CD4-positive, alpha-beta memory T cell (primary cell): ENCODE results near the gene GOLGA6L2. TPM values are rescaled to one million over a fixed set of nuclear protein-coding genes. Genes with fewer than 3 reads are reported as not detected.
"Not testable (repeated sequence)": the region's sequence is repeated elsewhere in the genome, so short reads cannot be mapped to it uniquely, and the experiment has no call there.

ENCODE experiments used
- CTCF ChIA-PET: fragments of 350-600 bp; sonication (Branson Sonifier 250); formaldehyde crosslinking; loops from one replicate; lab custom pipeline; 2021; ENCODE audit warnings: inconsistent platforms; ENCODE audit not compliant: partially characterized antibody; lab: Charles Lee
- POLR2A ChIA-PET: fragments of 350-600 bp; sonication (Branson Sonifier 250); formaldehyde crosslinking; loops from one replicate; lab custom pipeline; 2021; ENCODE audit not compliant: partially characterized antibody; lab: Charles Lee
- DNase-seq, 5 donors: peaks; one replicate each; pipeline versions ENCODE4 v3.0.0 to v3.0.0-alpha.2; 2020 to 2022; ENCODE audit warnings: mixed read lengths in 1 of 5
- H3K27ac ChIP-seq: one replicate; pipeline ENCODE4 v1.7.0; 2013; ENCODE audit warnings: low read depth, low read length
- H3K27me3 ChIP-seq: 2 replicates; pipeline ENCODE4 v1.7.0; 2013; ENCODE audit warnings: mild to moderate bottlenecking, low read length, moderate library complexity; ENCODE audit not compliant: insufficient read depth
- H3K36me3 ChIP-seq: 2 replicates; pipeline ENCODE4 v1.7.0; 2013; ENCODE audit warnings: mild to moderate bottlenecking, low read length, moderate library complexity; ENCODE audit not compliant: insufficient read depth
- H3K4me1 ChIP-seq: 2 replicates; pipeline ENCODE4 v1.7.0; 2013; ENCODE audit warnings: mild to moderate bottlenecking, low read length, moderate library complexity; ENCODE audit not compliant: insufficient read depth
- H3K4me3 ChIP-seq, 2 donors: one replicate each; pipeline ENCODE4 v1.7.0; 2013; ENCODE audit warnings: low read length in 2 of 2, mild to moderate bottlenecking in 1 of 2
- H3K9me3 ChIP-seq, 2 donors: one replicate each; pipeline ENCODE4 v1.7.0; 2013; ENCODE audit warnings: low read length in 2 of 2, control low read depth in 1 of 2; ENCODE audit not compliant: control insufficient read depth in 1 of 2
- H3K27ac Mint-ChIP-seq, 7 donors: one replicate each; pipeline ENCODE4 v1.8.0; 2020 to 2021; ENCODE audit warnings: mixed read lengths in 7 of 7, mild to moderate bottlenecking in 6 of 7, inconsistent platforms in 3 of 7, moderate library complexity in 3 of 7
- H3K27me3 Mint-ChIP-seq, 2 donors: one replicate each; pipeline ENCODE4 v1.8.0; 2020 to 2021; ENCODE audit warnings: mixed read lengths in 2 of 2
- H3K36me3 Mint-ChIP-seq, 2 donors: one replicate each; pipeline ENCODE4 v1.8.0; 2020 to 2021; ENCODE audit warnings: mixed read lengths in 2 of 2, inconsistent platforms in 1 of 2, mild to moderate bottlenecking in 1 of 2
- H3K4me1 Mint-ChIP-seq, 4 donors: one replicate each; pipeline ENCODE4 v1.8.0; 2020 to 2021; ENCODE audit warnings: mixed read lengths in 4 of 4, mild to moderate bottlenecking in 1 of 4
- H3K4me3 Mint-ChIP-seq, 8 donors: one replicate each; pipeline ENCODE4 v1.8.0; 2020 to 2021; ENCODE audit warnings: mixed read lengths in 8 of 8, mild to moderate bottlenecking in 7 of 8, moderate library complexity in 6 of 8, inconsistent platforms in 3 of 8
- H3K9me3 Mint-ChIP-seq, 8 donors: one replicate each; pipeline ENCODE4 v1.8.0; 2020 to 2021; ENCODE audit warnings: mixed read lengths in 8 of 8, mild to moderate bottlenecking in 5 of 8, inconsistent platforms in 3 of 8, moderate library complexity in 1 of 8
- intact Hi-C: fragments of 100-400 bp; cut with micrococcal nuclease; formaldehyde crosslinking; loops from one replicate; pipeline ENCODE4 v1.15.1; 2023
- polyA plus RNA-seq, 2 donors: library from polyadenylated mRNA; unstranded; fragments of 300-500 nt; fragmentation: Illumina TruSeq; gene quantifications; one replicate each; pipeline ENCODE4 v1.2.3, GENCODE V29; 2021
- total RNA-seq, 2 experiments: library from RNA; stranded (reverse); gene quantifications; one replicate each; pipeline ENCODE4 v1.2.3, GENCODE V29; 2021

Gene GOLGA6L2
- total and polyA plus RNA-seq, 4 experiments from 2014 or later, result not detected

GRCh38 chr15:23399207-23399606 lies 47.8 kb downstream of the GOLGA6L2 start:
- H3K27me3 ChIP-seq, H3K4me3 Mint-ChIP-seq, H3K27ac Mint-ChIP-seq, intact Hi-C loops, H3K4me1 Mint-ChIP-seq, CTCF ChIA-PET, H3K36me3 Mint-ChIP-seq, H3K9me3 Mint-ChIP-seq, H3K4me3 ChIP-seq, H3K27me3 Mint-ChIP-seq, H3K36me3 ChIP-seq, H3K27ac ChIP-seq, DNase-seq, H3K9me3 ChIP-seq, H3K4me1 ChIP-seq, POLR2A ChIA-PET: not testable (repeated sequence)

DNA sequence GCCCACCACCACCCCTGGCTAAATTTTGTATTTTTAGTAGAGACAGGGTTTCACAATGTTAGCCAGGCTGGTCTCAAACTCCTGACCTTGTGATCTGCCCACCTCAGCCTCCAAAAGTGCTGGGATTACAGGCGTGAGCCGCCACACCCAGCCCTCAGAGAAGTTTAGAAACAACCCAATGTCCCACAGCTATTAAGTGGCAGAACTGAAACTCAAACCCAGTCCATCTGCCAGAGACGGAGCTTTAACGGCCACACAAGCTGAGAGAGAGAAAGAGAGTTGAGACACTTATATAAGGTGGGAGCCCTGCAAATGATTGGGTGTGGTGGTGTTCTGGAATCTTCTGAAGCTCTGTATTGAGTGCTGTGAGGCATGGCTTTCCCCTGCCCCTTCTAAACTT lies 48.7 kb downstream of the GOLGA6L2 start:
- H3K36me3 ChIP-seq, H3K4me1 ChIP-seq, H3K4me3 Mint-ChIP-seq, H3K27me3 ChIP-seq, H3K4me3 ChIP-seq, CTCF ChIA-PET, H3K9me3 Mint-ChIP-seq, H3K4me1 Mint-ChIP-seq, H3K9me3 ChIP-seq, DNase-seq, H3K27me3 Mint-ChIP-seq, H3K36me3 Mint-ChIP-seq, H3K27ac Mint-ChIP-seq, intact Hi-C loops, H3K27ac ChIP-seq, POLR2A ChIA-PET: not testable (repeated sequence)

GRCh38 chr15:23397779-23398178 lies 49.3 kb downstream of the GOLGA6L2 start:
- intact Hi-C loops, result no loop called here
- Mint-ChIP-seq H3K36me3 (no peaks in the 10 kb centered on the region), H3K9me3 (peaks cover 0 to 4% (median under 1%) of the 10 kb centered on the region in 8 donors), H3K4me1 (no peaks in the 10 kb centered on the region), H3K27me3 (peaks cover 3 to 4% of the 10 kb centered on the region in 2 donors), H3K27ac (no peak overlapping the region), H3K4me3 (no peak overlapping the region)
- no peaks in the 10 kb centered on the region for H3K9me3 ChIP-seq
- H3K4me3 ChIP-seq, result no peak overlapping the region
- no peaks in the 10 kb centered on the region for H3K27me3 ChIP-seq
- POLR2A ChIA-PET, result no interaction called here
- no peaks in the 10 kb centered on the region for H3K4me1 ChIP-seq
- no peak for DNase-seq
- no peak overlapping the region for H3K27ac ChIP-seq
- H3K36me3 ChIP-seq, result no peaks in the 10 kb centered on the region
- CTCF ChIA-PET, result no interaction called here

DNA sequence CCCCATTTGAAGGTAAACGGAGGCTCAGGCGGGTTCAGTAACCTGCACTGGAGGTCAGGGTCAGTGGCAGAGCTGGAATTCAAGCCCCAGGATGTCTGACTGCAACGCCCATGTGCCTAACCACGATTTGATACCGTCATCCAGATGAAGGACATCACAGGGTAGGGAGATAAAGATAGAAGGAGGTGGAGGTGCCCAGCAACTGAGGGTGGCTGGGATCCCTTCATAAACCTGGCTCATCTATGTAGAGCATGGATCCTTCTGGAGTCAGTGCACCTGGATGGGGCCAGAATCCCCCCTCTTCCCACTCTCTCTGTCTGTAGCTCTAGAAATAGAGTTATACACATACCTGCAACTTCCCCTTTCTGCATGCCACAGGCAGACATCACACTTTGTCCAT lies 51.2 kb downstream of the GOLGA6L2 start:
- H3K4me3 Mint-ChIP-seq, result no peak overlapping the region
- no peaks in the 10 kb centered on the region for H3K36me3 Mint-ChIP-seq
- peaks cover 0 to 4% (median 0%) of the 10 kb centered on the region in 8 donors for H3K9me3 Mint-ChIP-seq
- DNase-seq, result no peak
- no peak overlapping the region for H3K27ac Mint-ChIP-seq
- Histone ChIP-seq H3K4me1 (no peaks in the 10 kb centered on the region), H3K36me3 (no peaks in the 10 kb centered on the region), H3K4me3 (no peak overlapping the region), H3K27ac (no peak overlapping the region), H3K27me3 (no peaks in the 10 kb centered on the region), H3K9me3 (no peaks in the 10 kb centered on the region)
- peaks cover 4% of the 10 kb centered on the region in 2 donors for H3K27me3 Mint-ChIP-seq
- no peaks in the 10 kb centered on the region for H3K4me1 Mint-ChIP-seq
- intact Hi-C loops, result no loop called here
- ChIA-PET CTCF (no interaction called here), POLR2A (no interaction called here)

DNA sequence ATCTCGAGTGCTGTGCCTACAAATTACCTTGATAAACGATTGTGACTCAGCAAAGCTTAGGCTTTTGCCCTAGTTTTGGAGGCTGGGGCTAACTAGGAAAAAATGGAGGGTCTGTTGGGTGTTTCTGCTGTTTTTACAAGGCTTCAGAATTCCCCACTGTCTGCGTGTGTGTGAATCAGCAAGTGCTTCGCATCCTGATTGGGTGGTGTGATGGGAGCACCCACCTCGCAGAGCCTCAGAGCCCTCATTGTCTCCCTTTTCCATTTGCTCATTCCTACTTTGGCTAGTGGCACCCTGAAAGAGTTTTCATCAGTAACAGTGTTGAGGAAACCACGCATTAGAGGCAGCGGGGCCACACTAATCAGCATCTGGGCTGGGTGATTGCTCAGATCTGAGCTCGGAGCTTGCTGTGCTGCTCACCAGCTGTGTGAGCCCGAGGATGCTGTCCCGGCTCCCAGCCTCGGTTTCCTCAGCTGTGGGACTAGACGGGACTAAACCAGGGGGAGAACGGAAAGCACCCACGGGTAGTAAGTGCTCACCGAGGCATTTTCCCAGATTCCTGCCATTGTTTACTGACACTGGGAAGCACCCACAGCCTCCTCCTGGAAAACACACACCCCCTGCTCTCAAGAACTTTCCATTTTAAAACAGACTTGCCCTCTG lies 51.9 kb downstream of the GOLGA6L2 start:
- no peak overlapping the region for H3K27ac ChIP-seq
- H3K27me3 ChIP-seq, result no peaks in the 10 kb centered on the region
- no peaks in the 10 kb centered on the region for H3K4me1 ChIP-seq
- peaks cover 4% of the 10 kb centered on the region in 2 donors for H3K27me3 Mint-ChIP-seq
- H3K36me3 ChIP-seq, result no peaks in the 10 kb centered on the region
- DNase-seq, result no peak
- no peak overlapping the region for H3K27ac Mint-ChIP-seq
- intact Hi-C loops, result no loop called here
- peaks cover 0 to 4% (median 0%) of the 10 kb centered on the region in 8 donors for H3K9me3 Mint-ChIP-seq
- no peaks in the 10 kb centered on the region for H3K9me3 ChIP-seq
- CTCF ChIA-PET, result no interaction called here
- no peak overlapping the region for H3K4me3 Mint-ChIP-seq
- no peaks in the 10 kb centered on the region for H3K4me1 Mint-ChIP-seq
- POLR2A ChIA-PET, result no interaction called here
- H3K4me3 ChIP-seq, result no peak overlapping the region
- no peaks in the 10 kb centered on the region for H3K36me3 Mint-ChIP-seq

Other genes starting within 250 kb of the GOLGA6L2 start
- gene GOLGA6L26, start 113.0 kb downstream of the GOLGA6L2 start, total RNA-seq, result not detected
- gene GOLGA6L26, start 113.0 kb downstream of the GOLGA6L2 start, polyA plus RNA-seq, result not detected
- under 1 TPM; 0.30 to 0.35 TPM for gene GOLGA8S, start 92.5 kb downstream of the GOLGA6L2 start, total RNA-seq
- gene GOLGA8S, start 92.5 kb downstream of the GOLGA6L2 start, polyA plus RNA-seq, result not detected
- gene MKRN3, start 118.4 kb upstream of the GOLGA6L2 start, total RNA-seq, result 10 to 100 TPM in 1 of 2 experiments, 1 to 10 TPM in 1; 9.9 to 10.9 TPM
- 1 to 10 TPM in 1 of 2 donors, under 1 TPM in 1; 0.64 to 2.6 TPM for gene MKRN3, start 118.4 kb upstream of the GOLGA6L2 start, polyA plus RNA-seq
- not detected for gene MAGEL2, start 200.6 kb upstream of the GOLGA6L2 start, total RNA-seq
- not detected for gene MAGEL2, start 200.6 kb upstream of the GOLGA6L2 start, polyA plus RNA-seq
- under 1 TPM in 1 of 2 experiments, not detected in 1; 0.19 TPM for gene NDN, start 240.1 kb upstream of the GOLGA6L2 start, total RNA-seq
- under 1 TPM in 1 of 2 donors, not detected in 1; 0.73 TPM for gene NDN, start 240.1 kb upstream of the GOLGA6L2 start, polyA plus RNA-seq